Large intestine (tissue), 1 donor: ENCODE results near the gene SRRM5. TPM values are rescaled to one million over a fixed set of nuclear protein-coding genes. Genes with fewer than 3 reads are reported as not detected.

Experiments
- polyA plus RNA-seq: library from polyadenylated mRNA; unstranded; fragments of 120-200 nt; gene quantifications from one replicate; pipeline ENCODE4 v1.2.1, GENCODE V29; 2013

Gene SRRM5
- polyA plus RNA-seq, 1 donor, result 1.5 TPM

Other genes with a start within 250 kb of the SRRM5 start
- not detected for gene TEX101, start 197.2 kb upstream of the SRRM5 start, polyA plus RNA-seq
- 1.0 TPM for gene LYPD3, start 146.5 kb upstream of the SRRM5 start, polyA plus RNA-seq
- 33.8 TPM for gene PHLDB3, start 107.3 kb upstream of the SRRM5 start, polyA plus RNA-seq
- 97.7 TPM for gene ETHE1, start 84.9 kb upstream of the SRRM5 start, polyA plus RNA-seq
- gene ZNF575, start 78.9 kb upstream of the SRRM5 start, polyA plus RNA-seq, result 4.0 TPM
- gene XRCC1, start 36.6 kb upstream of the SRRM5 start, polyA plus RNA-seq, result 47.4 TPM
- 16.4 TPM for gene PINLYP, start 36.3 kb upstream of the SRRM5 start, polyA plus RNA-seq
- 11.5 TPM for gene IRGQ, start 16.0 kb upstream of the SRRM5 start, polyA plus RNA-seq
- gene ZNF576, start 15.5 kb upstream of the SRRM5 start, polyA plus RNA-seq, result 13.5 TPM
- 40.4 TPM for gene ZNF428, start 7.5 kb downstream of the SRRM5 start, polyA plus RNA-seq
- gene CADM4, start 27.8 kb downstream of the SRRM5 start, polyA plus RNA-seq, result 13.6 TPM
- 5.7 TPM for gene PLAUR, start 58.1 kb downstream of the SRRM5 start, polyA plus RNA-seq
- 0.03 TPM for gene IRGC, start 104.0 kb downstream of the SRRM5 start, polyA plus RNA-seq
- gene SMG9, start 142.9 kb downstream of the SRRM5 start, polyA plus RNA-seq, result 36.2 TPM
- gene KCNN4, start 168.9 kb downstream of the SRRM5 start, polyA plus RNA-seq, result 1.3 TPM
- 0.81 TPM for gene LYPD5, start 190.4 kb downstream of the SRRM5 start, polyA plus RNA-seq
- gene ZNF283, start 215.2 kb downstream of the SRRM5 start, polyA plus RNA-seq, result 15.8 TPM